ENCODE data around the gene TASOR.
A peak's percentile ranks its signal among the peaks of the same experiment; 100 is the strongest.
"Not testable (repeated sequence)": the region's sequence is repeated elsewhere in the genome, so short reads cannot be mapped to it uniquely, and the experiment has no call there.

TASOR gene, protein sequence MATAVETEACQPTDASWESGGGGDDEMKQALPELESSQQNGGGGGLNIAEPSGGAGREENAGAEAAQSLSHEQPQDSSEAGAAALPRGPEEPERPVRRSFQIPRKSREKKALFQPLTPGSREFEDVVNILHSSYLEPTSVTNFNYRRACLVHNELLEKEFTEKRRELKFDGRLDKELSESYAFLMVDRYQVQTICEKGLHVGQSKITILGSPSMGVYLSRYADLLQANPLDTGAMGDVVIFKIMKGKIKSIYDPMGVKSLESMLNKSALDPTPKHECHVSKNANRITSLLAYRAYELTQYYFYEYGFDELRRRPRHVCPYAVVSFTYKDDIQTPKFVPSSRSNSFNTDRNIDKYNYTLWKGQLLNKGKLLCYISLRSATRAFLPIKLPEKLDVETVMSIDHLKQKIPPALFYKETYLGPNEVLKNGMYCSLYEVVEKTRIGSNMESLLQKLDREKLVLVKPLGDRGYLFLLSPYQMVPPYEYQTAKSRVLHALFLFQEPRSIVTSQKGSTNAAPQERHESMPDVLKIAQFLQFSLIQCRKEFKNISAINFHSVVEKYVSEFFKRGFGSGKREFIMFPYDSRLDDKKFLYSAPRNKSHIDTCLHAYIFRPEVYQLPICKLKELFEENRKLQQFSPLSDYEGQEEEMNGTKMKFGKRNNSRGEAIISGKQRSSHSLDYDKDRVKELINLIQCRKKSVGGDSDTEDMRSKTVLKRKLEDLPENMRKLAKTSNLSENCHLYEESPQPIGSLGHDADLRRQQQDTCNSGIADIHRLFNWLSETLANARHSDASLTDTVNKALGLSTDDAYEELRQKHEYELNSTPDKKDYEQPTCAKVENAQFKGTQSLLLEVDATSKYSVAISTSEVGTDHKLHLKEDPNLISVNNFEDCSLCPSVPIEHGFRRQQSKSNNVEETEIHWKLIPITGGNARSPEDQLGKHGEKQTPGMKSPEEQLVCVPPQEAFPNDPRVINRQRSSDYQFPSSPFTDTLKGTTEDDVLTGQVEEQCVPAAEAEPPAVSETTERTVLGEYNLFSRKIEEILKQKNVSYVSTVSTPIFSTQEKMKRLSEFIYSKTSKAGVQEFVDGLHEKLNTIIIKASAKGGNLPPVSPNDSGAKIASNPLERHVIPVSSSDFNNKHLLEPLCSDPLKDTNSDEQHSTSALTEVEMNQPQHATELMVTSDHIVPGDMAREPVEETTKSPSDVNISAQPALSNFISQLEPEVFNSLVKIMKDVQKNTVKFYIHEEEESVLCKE (N-terminal part only)

DNA sequence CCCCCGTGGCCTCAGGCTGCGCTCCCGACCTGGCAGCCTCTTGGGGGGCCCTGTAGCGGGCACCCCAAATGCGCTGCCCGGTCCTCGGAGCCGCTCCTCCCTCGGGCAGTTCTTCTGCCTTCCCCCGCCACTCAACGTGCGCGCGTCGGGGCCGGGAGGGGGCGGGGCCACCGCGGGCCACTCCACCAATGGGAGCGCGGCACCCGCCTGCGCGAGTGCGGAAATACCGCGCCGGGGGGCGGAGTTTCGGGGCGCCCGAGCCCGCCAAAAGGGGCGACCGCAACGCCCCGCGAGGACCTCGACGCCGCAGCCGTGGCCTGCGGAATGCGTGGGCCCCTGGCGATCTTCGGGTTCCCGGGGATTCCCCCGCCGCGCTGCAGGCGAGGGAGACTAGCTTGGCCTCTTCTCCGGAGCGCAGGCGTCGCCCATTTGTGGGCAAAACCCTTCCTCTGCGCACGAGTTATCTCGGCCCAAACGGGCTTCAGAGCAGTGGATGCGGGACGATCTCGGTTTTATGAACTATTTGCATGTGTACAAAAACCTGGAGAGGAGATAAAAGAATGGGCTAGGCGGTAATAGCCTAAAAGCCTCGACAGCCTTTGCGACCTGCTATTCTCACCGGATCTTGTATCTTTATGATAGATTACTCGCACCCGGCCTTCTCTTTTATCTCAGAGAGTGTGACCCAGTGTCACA is at the start of gene TASOR:
TASOR (minus strand) TSS at position 144 of the 696 bp plus-strand sequence. CDS start 259 bp downstream, outside the sequence.
- peak; percentile 88 to 92 for DNase-seq

DNA sequence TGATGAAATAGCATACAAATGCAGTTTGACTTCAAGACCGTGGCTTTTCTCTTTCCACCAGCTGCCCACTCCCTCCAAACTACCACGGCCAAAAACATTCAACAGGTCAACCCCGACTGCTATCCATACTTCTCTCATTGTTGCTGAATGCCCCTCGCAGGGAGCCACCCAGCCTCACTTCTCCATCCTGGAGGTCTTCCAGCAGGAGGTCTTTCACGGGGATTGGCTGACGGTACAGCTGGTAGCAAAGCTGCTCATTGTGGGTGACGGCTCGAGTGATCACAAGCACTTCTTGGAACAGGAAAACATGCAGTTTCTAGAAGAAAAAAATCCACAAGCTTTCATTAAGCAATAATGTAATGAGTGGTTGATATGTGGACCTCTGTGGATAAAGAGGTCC is 49.0 kb upstream of the TASOR start:
- no peak for DNase-seq

DNA sequence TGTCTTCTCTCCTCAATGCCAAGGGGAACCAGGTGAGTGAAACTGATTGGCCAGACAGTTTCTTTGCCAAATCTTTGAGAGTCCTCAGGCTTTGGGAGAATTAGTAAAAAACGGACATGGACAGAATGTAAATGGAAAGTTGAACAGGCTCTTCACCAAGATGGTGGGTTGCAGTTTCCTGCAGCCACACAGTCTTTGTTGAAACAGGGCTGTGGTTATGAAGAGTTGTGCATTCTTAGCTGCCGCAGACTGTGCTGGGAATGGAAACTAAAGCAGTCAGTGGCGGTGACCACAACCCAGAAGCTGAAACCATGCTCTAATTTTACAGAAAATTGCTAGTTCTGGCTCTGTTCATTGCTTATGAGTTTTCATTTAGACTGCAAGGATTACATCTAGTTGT is 42.1 kb upstream of the TASOR start:
- DNase-seq = peak; percentile 69 to 79

DNA sequence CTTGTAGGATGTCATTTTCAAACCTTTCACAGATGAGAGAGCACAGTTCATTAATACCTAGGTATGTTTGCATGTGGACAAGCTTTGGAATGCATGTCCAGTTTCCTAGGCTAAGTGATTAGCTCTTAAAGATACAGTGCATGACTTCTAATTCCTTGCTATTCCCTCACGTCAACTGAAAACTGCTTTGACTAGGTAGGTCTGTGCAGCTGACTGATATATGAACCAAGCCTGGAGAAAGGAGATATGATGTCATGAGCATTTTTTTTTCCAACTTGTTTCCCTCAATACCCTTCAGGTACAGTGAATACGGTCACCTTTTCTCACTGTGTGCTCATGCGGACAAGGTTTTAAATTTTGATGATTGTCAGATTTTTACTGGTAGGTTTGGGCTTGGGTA is 41.6 kb upstream of the TASOR start:
- no peak for DNase-seq

DNA sequence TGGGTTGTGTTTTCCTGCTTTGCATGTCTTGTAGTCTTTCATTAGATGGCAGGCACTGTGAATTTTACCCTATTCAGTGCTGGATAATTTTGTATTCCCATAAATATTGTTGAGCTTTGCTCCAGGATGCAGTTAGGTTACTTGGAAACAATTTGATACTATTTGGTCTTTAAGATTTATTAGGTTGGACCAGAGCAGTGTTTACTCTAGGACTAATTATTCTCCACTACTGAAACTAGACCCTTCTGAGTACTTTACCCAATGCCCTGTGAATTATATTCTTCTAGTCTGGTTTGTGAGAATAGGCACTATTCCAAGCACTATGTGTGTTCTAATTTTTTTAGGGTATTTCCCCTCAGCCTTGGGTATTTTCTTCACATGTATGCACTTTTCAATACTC is 37.8 kb upstream of the TASOR start:
- DNase-seq = no peak

DNA sequence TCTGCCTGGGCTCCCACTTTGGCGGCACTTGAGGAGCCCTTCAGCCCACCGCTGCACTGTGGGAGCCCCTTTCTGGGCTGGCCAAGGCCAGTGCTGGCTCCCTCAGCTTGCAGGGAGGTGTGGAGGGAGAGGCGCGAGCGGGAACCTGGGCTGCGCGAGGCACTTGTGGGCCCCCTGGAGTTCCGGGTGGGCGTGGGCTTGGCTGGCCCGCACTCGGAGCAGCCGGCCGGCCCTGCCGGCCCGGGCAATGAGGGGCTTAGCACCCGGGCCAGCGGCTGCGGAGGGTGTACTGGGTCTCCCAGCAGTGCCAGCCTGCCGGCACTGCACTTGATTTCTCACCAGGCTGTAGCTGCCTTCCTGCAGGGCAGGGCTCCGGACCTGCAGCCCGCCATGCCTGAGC is 35.7 kb upstream of the TASOR start:
- not testable (repeated sequence) for DNase-seq

DNA sequence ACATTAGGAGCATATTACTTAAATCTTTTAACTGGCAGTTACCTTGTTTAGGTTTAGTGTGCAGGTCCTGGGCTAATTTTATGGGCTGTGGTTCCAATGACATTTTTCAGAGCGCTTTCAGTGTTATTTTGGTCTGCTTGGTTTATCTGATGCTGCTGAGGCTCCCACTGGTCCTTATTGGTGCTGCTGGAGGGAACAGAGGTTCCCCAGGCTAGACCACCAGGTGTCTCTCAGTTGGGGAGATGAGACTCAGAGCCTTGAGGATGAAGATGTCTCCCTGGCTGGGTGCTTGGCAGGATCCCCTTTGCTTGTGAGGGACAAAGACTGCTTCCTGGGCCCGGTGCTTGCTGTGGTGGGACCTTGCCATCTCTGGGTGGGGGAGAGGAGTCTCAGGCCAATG is 28.3 kb upstream of the TASOR start:
- no peak for DNase-seq

DNA sequence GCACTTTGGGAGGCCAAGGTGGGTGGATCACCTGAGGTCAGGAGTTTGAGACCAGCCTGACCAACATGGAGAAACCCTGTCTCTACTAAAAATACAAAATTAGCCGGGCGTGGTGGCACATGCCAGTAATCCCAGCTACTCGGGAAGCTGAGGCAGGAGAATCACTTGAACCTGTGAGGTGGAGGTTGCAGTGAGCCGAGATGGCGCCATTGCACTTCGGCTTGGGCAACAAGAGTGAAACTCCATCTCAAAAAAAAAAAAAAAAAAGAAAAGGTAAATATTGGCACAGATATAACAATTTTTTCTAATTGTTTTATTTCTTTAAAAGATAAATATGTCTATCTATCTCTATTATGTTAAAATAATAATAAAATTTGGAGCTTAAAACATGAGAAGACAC is 24.3 kb upstream of the TASOR start:
- peak; percentile 35 to 48 for DNase-seq

DNA sequence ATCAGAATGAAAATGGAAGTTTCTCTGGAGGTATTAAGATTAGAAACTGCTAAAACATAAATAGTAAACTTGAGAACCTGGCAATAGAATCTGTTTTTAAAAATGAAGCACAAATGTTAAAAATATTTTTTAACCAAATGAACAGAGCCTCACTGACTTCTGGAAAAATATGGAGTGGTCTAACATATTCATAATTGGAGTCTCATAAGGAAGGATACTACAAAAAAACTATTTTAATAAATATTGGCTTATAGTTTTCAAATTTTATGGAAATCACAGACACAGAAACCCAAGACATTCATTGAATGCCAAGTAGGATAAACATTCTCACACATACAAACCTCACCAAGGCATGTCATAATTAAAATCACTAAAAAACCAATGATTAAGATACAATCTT is 23.6 kb upstream of the TASOR start:
- no peak for DNase-seq

DNA sequence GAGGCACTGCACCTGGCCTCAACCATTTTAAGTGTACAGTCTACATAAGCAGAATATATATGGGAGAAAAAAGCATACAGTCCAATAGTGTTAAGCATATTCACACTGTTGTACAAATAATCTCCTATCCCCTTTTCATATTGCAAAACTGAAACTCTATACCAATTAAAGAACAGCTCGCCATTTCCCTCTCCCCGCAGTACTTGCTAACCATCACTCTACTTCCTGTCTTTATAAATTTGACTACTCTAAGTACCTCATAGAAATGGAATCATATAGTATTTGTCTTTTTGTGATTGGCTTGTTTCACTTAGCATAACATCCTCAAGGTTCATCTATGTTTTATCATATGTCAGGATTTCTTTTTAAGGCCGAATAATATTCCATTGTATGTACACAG is 21.6 kb upstream of the TASOR start:
- no peak for DNase-seq

DNA sequence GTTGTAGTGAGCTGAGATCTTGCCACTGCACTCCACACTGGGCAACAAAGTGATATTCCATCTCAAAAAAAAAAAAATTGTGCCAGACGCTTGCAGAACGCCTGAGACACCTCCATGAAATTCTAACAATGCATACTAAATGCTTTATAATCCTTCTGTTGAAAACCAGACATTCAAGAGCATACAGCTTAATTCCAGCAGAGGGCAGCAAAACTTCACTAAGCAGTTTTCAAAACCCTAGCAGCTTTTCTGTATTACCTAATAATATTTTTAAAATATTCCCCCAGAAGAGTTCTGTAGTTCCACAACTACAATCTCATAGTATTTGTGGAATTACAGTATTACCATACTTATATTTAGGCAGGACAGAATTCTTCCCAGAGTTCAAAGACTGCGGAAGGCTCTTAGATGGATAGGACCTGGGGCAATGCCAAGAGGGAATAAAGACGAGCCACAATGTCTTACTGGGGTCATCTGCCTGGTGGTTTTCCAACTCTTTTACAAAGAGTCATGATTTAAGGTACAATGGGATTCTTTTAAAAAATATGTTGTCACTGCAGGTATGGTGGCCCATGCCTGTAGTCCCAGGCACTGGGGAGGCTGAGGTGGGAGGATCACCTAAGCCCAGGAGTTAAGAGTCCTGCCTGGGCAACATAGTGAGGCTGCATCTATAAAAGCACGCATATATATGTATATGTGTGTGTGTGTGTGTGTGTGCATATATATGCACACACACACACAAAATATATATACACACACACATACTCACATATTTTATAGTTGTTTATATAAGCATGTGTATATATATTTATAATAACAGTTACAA is 19.6 kb upstream of the TASOR start:
- DNase-seq = peak; percentile 63 to 82

DNA sequence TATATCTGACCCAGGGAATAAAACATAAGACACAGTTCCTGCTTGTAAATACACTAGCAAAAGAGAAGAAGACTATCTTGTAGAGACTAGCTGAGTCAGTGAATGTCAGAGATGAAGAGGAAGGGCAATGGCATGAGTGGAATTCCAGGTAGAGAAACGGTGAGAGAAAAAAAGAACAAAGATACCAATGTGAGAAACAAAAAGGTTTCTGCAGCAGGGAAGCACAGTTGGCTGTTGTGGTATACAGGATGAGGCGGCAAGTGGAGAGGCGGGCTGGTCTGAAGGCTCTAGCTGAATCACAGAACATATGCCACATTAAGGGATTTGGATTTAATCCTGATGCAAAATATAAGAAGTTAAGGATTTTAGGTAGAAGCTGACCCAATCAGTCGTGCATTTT is 17.1 kb upstream of the TASOR start:
- no peak for DNase-seq

DNA sequence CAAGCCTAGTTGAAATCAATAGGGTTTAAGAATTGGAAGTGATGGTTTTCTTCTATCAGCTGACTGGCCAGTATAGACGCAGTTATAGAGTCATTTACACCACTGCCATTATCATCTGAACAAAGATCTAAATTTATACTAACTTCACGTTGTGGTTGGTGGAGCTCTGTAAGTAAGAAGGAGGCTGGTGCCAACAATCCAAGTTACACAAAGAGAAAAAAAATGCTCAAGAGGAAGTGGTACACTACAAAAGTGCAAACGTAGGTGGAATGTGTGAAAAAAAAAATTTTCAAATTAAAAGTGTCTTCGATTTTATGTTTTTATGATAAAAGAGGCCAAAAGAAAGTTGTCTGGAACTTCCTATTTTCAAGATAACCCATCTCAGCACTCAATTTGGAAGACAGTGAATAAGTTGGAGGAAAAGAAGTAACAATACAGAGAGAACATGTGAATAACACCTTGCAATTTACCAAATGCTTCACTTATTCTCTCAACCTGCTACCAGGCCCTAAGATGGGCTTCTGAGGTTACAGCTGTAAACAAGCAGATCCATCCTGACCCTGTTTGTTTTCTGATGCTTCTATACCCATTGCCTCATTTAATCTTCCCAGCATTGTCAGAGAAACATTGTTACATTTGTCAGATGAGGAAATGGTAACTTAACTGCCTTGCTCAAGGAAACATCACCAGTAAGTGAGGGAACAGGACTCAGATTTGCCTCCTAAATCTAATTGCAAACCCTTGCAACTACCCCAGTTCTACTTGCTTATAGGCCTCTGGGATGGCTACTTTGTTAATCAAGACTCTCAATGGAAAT is 12.0 kb upstream of the TASOR start:
- DNase-seq = peak in 1 of 2 donors; percentile 57

DNA sequence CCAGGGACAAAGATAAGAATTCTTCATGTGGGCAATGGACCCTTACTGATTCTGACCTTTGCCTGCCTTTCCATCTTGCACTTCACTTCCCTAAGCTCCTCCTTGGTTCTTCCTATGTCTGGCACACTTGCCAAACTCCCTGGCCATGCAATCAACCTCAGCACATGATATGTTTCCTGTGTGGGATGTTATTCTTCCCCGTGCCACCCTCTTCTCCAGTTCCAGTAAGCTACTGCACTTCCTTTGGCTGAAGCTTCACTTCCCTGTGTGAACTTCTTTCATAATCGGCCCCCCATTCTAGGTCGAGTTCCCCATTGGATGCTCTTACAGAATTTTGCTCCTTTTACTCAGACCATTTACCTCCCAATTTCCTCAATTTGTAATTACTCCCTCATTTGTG is 10.7 kb upstream of the TASOR start:
- DNase-seq = peak; percentile 27 to 55

DNA sequence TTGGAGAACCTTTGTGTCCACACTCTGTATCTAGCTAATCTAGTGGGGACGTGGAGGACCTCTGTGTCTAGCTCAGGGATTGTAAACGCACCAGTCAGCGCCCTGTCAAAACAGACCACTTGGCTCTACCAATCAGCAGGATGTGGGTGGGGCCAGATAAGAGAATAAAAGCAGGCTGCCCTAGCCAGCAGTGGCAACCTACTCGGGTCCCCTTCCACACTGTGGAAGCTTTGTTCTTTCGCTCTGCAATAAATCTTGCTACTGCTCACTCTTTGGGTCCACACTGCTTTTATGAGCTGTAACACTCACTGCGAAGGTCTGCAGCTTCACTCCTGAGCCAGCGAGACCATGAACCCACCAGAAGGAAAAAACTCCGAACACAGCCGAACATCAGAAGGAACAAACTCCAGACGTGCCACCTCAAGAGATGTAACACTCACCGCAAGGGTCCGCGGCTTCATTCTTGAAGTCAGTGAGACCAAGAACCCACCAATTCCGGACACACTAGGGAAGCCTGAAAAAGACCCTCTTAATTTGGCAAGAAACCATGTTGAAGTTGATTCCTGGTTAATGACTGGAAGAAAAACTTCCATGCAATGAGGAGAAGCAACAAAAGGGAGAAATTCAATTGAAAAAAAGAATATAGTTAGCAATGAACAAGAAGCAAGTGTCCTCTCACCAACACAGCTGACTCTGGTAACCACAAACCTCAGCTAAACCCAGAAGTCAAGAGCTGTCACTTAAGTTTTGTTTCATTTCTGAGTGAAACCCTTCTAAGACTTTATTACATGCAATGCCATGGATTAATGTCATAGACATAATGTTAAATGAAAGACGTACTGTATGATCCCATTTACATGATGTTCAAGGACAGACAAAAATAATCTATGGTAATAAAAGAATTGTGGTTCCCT is 9.7 kb upstream of the TASOR start:
- peak; percentile 40 to 72 for DNase-seq

DNA sequence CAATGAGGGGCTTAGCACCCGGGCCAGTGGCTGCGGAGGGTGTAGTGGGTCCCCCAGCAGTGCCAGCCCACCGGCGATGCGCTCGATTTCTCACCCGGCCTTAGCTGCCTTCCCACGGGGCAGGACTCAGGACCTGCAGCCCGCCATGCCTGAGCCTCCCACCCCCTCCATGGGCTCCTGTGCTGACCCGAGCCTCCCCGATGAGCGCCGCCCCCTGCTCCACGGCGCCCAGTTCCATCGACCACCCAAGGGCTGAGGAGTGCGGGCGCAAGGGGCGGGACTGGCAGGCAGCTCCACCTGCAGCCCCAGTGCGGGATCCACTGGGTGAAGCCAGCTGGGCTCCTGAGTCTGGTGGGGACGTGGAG is 8.9 kb upstream of the TASOR start:
- DNase-seq = not testable (repeated sequence)

DNA sequence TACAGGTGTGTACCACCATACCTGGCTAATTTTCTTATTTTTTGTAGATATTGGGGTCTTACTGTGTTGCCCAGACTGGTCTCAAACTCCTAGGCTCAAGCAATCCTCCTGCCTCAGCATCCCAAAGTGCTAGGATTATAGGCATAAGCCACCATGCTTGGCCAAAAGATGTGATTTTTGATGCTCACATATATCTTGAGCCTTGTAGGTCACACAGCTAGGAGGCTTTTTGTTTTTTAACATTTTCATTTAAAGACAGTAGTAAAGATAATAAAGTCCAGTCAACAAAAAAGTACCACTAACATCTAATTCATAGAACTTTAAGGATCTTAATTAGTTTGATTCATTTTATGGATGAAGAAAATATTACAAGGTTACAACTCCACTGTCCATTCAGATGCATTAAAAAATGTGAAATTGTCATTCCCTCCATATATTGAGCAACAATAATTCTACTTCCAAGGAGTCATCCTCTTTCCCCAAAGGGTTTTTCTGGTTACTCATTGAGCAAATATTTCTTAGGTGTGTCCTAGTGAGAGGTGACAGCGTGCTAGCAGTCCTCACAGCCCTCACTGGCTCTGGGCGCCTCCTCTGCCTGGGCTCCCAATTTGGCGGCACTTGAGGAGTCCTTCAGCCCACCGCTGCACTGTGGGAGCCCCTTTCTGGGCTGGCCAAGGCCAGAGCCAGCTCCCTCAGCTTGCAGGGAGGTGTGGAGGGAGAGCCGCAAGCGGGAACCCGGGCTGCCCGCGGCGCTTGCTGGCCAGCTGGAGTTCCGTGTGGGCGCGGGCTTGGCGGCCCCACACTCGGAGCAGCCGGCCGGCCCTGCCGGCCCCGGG is 8.3 kb upstream of the TASOR start:
- no peak for DNase-seq

DNA sequence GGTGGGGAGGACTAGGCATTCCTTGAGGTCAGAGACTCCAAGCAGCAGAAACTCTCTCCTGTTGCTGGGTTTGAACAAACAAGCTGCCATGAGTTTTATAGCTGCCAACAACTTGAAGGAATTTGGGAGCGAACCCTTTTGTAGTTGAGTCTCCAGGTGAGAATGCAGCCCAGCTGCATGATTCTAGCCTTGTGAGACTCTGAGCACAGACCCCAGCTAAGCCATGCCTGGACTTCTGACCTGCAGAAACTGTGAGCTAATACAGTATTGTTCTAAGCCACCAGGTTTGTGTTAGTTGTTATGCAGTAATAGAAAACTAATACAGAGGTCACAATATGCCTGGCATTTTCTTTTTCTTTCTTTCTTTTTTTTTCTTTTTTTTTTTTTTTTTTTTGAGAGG is 6.2 kb upstream of the TASOR start:
- no peak for DNase-seq

DNA sequence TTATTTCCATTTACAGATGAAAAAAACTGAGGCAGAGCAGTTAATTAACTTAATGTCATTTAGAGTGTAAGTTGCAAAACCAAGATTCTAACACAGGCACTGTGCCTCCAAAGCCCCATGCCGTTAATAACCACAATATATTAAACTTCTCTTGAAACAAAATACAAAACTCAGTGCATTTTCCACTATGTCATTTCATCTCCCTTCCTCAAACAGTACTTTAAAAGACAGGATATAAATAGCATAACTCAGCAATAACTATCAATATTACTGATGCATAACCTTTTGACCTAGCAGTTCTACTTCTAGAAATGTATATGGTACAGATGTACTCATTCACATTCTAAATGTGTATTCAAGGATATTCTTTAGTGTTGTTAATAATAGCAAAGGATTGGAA is 5.1 kb upstream of the TASOR start:
- no peak for DNase-seq
